Keratinocyte (primary cell): Measurements from ENCODE around the gene UPK3A.

Source experiments
- EZH2 ChIP-seq: IDR thresholded peaks from one replicate; pipeline ENCODE4 v1.6.1; 2012; ENCODE audit warnings: inconsistent platforms, mild to moderate bottlenecking, low read length, moderate library complexity
- TF ChIP-seq, protein P1 (sequence below), 3 experiments: IDR thresholded peaks in 1 of 3; conservative IDR thresholded peaks in 1 of 3; optimal IDR thresholded peaks in 1 of 3; 2 replicates in 2 of 3; 3 replicates in 1 of 3; pipeline versions ENCODE3 to v1.5.1; 2011; ENCODE audit warnings: low read length in 3 of 3, mild to moderate bottlenecking in 3 of 3, moderate library complexity in 2 of 3, control low read depth in 1 of 3, inconsistent platforms in 1 of 3; ENCODE audit not compliant: insufficient read depth in 2 of 3; ENCODE audit errors: extremely low read depth in 1 of 3

DNA sequence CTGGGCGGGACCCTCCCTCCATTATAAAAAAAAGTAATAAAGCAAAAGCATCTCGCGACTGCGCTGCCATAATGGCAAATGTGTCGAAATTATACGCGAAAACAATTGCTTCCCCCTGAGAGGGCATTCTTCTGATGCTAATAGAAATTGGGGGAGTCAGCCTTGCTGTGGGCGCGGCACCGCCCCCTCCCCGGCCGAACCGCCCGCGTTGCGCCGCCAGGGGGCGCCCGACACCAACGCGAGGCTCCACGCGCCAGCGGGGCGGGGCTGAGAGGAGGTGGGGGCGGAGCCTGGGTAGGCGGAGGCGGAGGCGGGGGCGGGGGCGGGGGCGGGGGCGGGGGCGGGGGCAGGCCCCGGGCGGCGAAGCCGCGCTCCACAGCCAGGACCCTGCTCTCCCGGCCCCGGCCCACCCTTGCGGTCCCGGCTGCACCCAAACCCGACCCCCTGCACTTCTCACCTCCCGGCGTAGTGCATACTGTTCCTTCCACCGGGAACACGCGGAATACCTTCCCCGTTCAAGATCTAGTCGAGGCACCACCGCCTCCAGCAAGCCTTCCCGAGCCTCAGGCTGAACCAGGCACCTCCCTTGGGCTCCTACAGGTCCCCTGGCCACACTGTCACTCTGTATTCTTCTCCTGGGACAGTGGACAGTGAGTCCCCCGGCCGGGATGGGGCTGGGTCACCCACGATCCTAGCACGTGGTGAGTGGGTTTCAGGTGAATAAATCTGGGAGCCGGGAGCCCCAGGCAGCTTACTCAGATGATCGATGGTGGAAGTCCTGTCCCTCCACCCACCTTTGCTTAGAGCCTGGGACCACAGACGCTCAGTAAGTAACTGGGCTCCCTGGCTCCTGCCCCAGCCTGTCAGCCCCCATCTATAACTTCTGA is 15.5 kb upstream of the UPK3A start:
- TF ChIP-seq, protein P1, sequence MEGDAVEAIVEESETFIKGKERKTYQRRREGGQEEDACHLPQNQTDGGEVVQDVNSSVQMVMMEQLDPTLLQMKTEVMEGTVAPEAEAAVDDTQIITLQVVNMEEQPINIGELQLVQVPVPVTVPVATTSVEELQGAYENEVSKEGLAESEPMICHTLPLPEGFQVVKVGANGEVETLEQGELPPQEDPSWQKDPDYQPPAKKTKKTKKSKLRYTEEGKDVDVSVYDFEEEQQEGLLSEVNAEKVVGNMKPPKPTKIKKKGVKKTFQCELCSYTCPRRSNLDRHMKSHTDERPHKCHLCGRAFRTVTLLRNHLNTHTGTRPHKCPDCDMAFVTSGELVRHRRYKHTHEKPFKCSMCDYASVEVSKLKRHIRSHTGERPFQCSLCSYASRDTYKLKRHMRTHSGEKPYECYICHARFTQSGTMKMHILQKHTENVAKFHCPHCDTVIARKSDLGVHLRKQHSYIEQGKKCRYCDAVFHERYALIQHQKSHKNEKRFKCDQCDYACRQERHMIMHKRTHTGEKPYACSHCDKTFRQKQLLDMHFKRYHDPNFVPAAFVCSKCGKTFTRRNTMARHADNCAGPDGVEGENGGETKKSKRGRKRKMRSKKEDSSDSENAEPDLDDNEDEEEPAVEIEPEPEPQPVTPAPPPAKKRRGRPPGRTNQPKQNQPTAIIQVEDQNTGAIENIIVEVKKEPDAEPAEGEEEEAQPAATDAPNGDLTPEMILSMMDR (optimal IDR thresholded peaks at IDR 0.05 in 1 of 3, IDR thresholded peaks at IDR 0.05 in 1 of 3, conservative IDR thresholded peaks at IDR 0.05 in 1 of 3; ENCODE audit: extremely low read depth in 1 of 3, insufficient read depth in 2 of 3, low read length in 3 of 3), result peak; percentile 66 to 92 (median 71)
- no peak for TF ChIP-seq EZH2
